Measurements from ENCODE around the gene NXPH2. TPM values are rescaled to one million over a fixed set of nuclear protein-coding genes. Genes with fewer than 3 reads are reported as not detected.

NXPH2 gene
- total and polyA plus RNA-seq, 2 donors (not counting 1 experiment from before 2014, with no cell fraction given): not detected

DNA sequence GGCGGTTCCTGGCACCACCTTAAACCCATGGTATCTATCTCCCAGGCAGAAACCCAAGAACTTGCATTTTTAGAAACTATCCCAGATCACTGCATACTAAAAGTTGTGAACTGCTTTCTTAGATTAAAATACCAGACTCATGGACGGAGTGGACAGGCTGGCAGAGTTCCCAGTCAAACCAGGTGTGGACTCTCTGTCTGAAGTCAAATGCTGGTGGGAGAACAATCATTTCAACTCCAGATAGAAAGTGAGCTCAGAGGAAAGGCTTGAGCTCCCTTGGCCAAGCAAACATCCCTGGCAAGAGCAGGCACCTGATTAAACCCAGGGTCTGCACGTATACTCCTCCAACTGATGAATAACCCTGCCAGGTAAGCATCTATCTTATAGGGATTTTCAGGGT lies 19.5 kb downstream of the NXPH2 start:
- Histone ChIP-seq H2AFZ (ENCODE audit: low read length) (no peak overlapping the region), H3K4me3 (replicated peaks in 1 of 4; ENCODE audit: control extremely low read depth in 1 of 4, insufficient read depth in 1 of 4, low read depth in 3 of 4, low read length in 4 of 4) (no peak overlapping the region), H3K4me1 (ENCODE audit: control insufficient read depth, extremely low read depth, insufficient read depth, low read length) (no peaks in the 10 kb centered on the region), H3K27me3 (ENCODE audit: control insufficient read depth, insufficient read depth, low read length) (peaks cover 3% of the 10 kb centered on the region), H3K79me2 (ENCODE audit: control insufficient read depth, insufficient read depth, low read length) (no peaks in the 10 kb centered on the region), H4K20me1 (ENCODE audit: control insufficient read depth, extremely low read depth, insufficient read depth, low read length) (no peaks in the 10 kb centered on the region), H3K9ac (ENCODE audit: insufficient read depth, low read length) (no peak overlapping the region), H3K9me3 (ENCODE audit: control insufficient read depth, insufficient read depth, low read depth, low read length) (no peaks in the 10 kb centered on the region), H3K36me3 (ENCODE audit: control insufficient read depth, insufficient read depth, low read length) (no peaks in the 10 kb centered on the region), H3K27ac (ENCODE audit: insufficient read depth, low read length) (no peak overlapping the region), H3K4me2 (ENCODE audit: extremely low read depth, insufficient read depth, low read length) (no peak overlapping the region)
- peak in 1 of 2 donors; percentile 21 for DNase-seq (ENCODE audit: low read depth in 2 of 2)
- no peak for TF ChIP-seq EZH2 (IDR thresholded peaks at IDR 0.05; ENCODE audit: low read length, missing control alignments)
- TF ChIP-seq, protein P1, sequence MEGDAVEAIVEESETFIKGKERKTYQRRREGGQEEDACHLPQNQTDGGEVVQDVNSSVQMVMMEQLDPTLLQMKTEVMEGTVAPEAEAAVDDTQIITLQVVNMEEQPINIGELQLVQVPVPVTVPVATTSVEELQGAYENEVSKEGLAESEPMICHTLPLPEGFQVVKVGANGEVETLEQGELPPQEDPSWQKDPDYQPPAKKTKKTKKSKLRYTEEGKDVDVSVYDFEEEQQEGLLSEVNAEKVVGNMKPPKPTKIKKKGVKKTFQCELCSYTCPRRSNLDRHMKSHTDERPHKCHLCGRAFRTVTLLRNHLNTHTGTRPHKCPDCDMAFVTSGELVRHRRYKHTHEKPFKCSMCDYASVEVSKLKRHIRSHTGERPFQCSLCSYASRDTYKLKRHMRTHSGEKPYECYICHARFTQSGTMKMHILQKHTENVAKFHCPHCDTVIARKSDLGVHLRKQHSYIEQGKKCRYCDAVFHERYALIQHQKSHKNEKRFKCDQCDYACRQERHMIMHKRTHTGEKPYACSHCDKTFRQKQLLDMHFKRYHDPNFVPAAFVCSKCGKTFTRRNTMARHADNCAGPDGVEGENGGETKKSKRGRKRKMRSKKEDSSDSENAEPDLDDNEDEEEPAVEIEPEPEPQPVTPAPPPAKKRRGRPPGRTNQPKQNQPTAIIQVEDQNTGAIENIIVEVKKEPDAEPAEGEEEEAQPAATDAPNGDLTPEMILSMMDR (conservative IDR thresholded peaks at IDR 0.05 in 1 of 2, IDR thresholded peaks at IDR 0.05 in 1 of 2; ENCODE audit: low read depth in 1 of 2, low read length in 2 of 2): no peak

GRCh38 chr2:138757384-138757783 lies 22.8 kb downstream of the NXPH2 start:
- H3K79me2 ChIP-seq (ENCODE audit: control insufficient read depth, insufficient read depth, low read length): no peaks in the 10 kb centered on the region
- H3K4me1 ChIP-seq (ENCODE audit: control insufficient read depth, extremely low read depth, insufficient read depth, low read length): no peaks in the 10 kb centered on the region
- no peaks in the 10 kb centered on the region for H4K20me1 ChIP-seq (ENCODE audit: control insufficient read depth, extremely low read depth, insufficient read depth, low read length)
- no peak overlapping the region for H2AFZ ChIP-seq (ENCODE audit: low read length)
- no peaks in the 10 kb centered on the region for H3K27me3 ChIP-seq (ENCODE audit: control insufficient read depth, insufficient read depth, low read length)
- TF ChIP-seq, protein P1 (conservative IDR thresholded peaks at IDR 0.05 in 1 of 2, IDR thresholded peaks at IDR 0.05 in 1 of 2; ENCODE audit: low read depth in 1 of 2, low read length in 2 of 2): no peak
- TF ChIP-seq EZH2 (IDR thresholded peaks at IDR 0.05; ENCODE audit: low read length, missing control alignments): no peak
- H3K4me3 ChIP-seq (replicated peaks in 1 of 4; ENCODE audit: control extremely low read depth in 1 of 4, insufficient read depth in 1 of 4, low read depth in 3 of 4, low read length in 4 of 4): no peak overlapping the region
- H3K9ac ChIP-seq (ENCODE audit: insufficient read depth, low read length): no peak overlapping the region
- DNase-seq (ENCODE audit: low read depth in 2 of 2): no peak
- H3K27ac ChIP-seq (ENCODE audit: insufficient read depth, low read length): no peak overlapping the region
- H3K36me3 ChIP-seq (ENCODE audit: control insufficient read depth, insufficient read depth, low read length): no peaks in the 10 kb centered on the region
- no peak overlapping the region for H3K4me2 ChIP-seq (ENCODE audit: extremely low read depth, insufficient read depth, low read length)
- no peaks in the 10 kb centered on the region for H3K9me3 ChIP-seq (ENCODE audit: control insufficient read depth, insufficient read depth, low read depth, low read length)

GRCh38 chr2:138752197-138752956 lies 27.8 kb downstream of the NXPH2 start:
- Histone ChIP-seq H2AFZ (ENCODE audit: low read length) (no peak overlapping the region), H3K4me1 (ENCODE audit: control insufficient read depth, extremely low read depth, insufficient read depth, low read length) (no peaks in the 10 kb centered on the region), H3K4me3 (replicated peaks in 1 of 4; ENCODE audit: control extremely low read depth in 1 of 4, insufficient read depth in 1 of 4, low read depth in 3 of 4, low read length in 4 of 4) (no peak overlapping the region), H3K4me2 (ENCODE audit: extremely low read depth, insufficient read depth, low read length) (no peak overlapping the region), H3K9ac (ENCODE audit: insufficient read depth, low read length) (no peak overlapping the region), H3K79me2 (ENCODE audit: control insufficient read depth, insufficient read depth, low read length) (no peaks in the 10 kb centered on the region), H3K36me3 (ENCODE audit: control insufficient read depth, insufficient read depth, low read length) (no peaks in the 10 kb centered on the region), H3K27me3 (ENCODE audit: control insufficient read depth, insufficient read depth, low read length) (no peaks in the 10 kb centered on the region), H4K20me1 (ENCODE audit: control insufficient read depth, extremely low read depth, insufficient read depth, low read length) (no peaks in the 10 kb centered on the region), H3K9me3 (ENCODE audit: control insufficient read depth, insufficient read depth, low read depth, low read length) (no peaks in the 10 kb centered on the region), H3K27ac (ENCODE audit: insufficient read depth, low read length) (no peak overlapping the region)
- DNase-seq (ENCODE audit: low read depth in 2 of 2): peak; percentile 0 to 87
- no peak for TF ChIP-seq EZH2 (IDR thresholded peaks at IDR 0.05; ENCODE audit: low read length, missing control alignments)
- TF ChIP-seq, protein P1 (conservative IDR thresholded peaks at IDR 0.05 in 1 of 2, IDR thresholded peaks at IDR 0.05 in 1 of 2; ENCODE audit: low read depth in 1 of 2, low read length in 2 of 2): no peak

All from fibroblast of lung (primary cell).